HG02588 (cell line): ENCODE data around the gene FBXO28.

ENCODE experiments used
- ATAC-seq: cut with Tn5 transposase; IDR thresholded peaks from one replicate; pipeline ENCODE4 v1.9.1; 2021; ENCODE audit warnings: mild to moderate bottlenecking, moderate library complexity; ENCODE audit not compliant: unreplicated experiment

The FBXO28 gene

GRCh38 chr1:224149709-224150108 lies 35.8 kb downstream of the FBXO28 start:
- ATAC-seq = no peak

GRCh38 chr1:224151117-224151516 lies 37.2 kb downstream of the FBXO28 start:
- no peak for ATAC-seq

- ATAC-seq = no peak
These were observed 43.4 kb downstream of the FBXO28 start for GRCh38 chr1:224157316-224157715.

- no peak for ATAC-seq
These were observed 45.6 kb downstream of the FBXO28 start for GRCh38 chr1:224159541-224159940.

GRCh38 chr1:224160171-224160682 lies 46.3 kb downstream of the FBXO28 start:
- no peak for ATAC-seq

GRCh38 chr1:224162768-224163167 lies 48.9 kb downstream of the FBXO28 start:
- ATAC-seq = no peak

- ATAC-seq = no peak
These were observed 49.4 kb downstream of the FBXO28 start for GRCh38 chr1:224163311-224163710.

GRCh38 chr1:224168859-224169380 lies 55.0 kb downstream of the FBXO28 start:
- ATAC-seq = peak; percentile 90

GRCh38 chr1:224169718-224170270 lies 55.9 kb downstream of the FBXO28 start:
- no peak for ATAC-seq

- no peak for ATAC-seq
These were observed 56.4 kb downstream of the FBXO28 start for GRCh38 chr1:224170343-224170742.

GRCh38 chr1:224170748-224171478 lies 57.0 kb downstream of the FBXO28 start:
- ATAC-seq = no peak

GRCh38 chr1:224172229-224172628 lies 58.3 kb downstream of the FBXO28 start:
- ATAC-seq = no peak

- ATAC-seq = no peak
These were observed 59.6 kb downstream of the FBXO28 start for GRCh38 chr1:224173523-224173922.

- no peak for ATAC-seq
These were observed 61.7 kb downstream of the FBXO28 start for GRCh38 chr1:224175617-224176016.

- ATAC-seq = no peak
These were observed 63.6 kb downstream of the FBXO28 start for GRCh38 chr1:224177356-224177999.

- no peak for ATAC-seq
These were observed 65.0 kb downstream of the FBXO28 start for GRCh38 chr1:224178894-224179293.

- no peak for ATAC-seq
These were observed 67.0 kb downstream of the FBXO28 start for GRCh38 chr1:224180783-224181452.

- ATAC-seq = no peak
These were observed 67.5 kb downstream of the FBXO28 start for GRCh38 chr1:224181453-224181810.

GRCh38 chr1:224182057-224182865 lies 68.3 kb downstream of the FBXO28 start:
- peak; percentile 27 for ATAC-seq

- ATAC-seq = peak; percentile 71
These were observed 69.1 kb downstream of the FBXO28 start, which contains the start of gene DEGS1 for GRCh38 chr1:224182866-224183590. Gene DEGS1, plus strand, starts transcription at chr1:224183240. Its CDS starts 97 bp downstream, at chr1:224183337.
